HEK293 (cell line): ENCODE measurements around the gene KCNMB4.

Source experiments
- CTCF ChIA-PET: fragments of 350-600 bp; formaldehyde crosslinking; extraction: SDS; loops from one replicate; lab custom pipeline; 2021; ENCODE audit warnings: antibody characterized with exemption; lab: Yijun Ruan, JAX
- POLR2A ChIA-PET: fragments of 300-600 bp; formaldehyde crosslinking; extraction: SDS; loops from one replicate; lab custom pipeline; 2020; ENCODE audit warnings: antibody characterized with exemption, inconsistent platforms; lab: Yijun Ruan, JAX
- H3K27ac ChIP-seq: fragments of 200-500 bp; sonication (Bioruptor generic); 2 replicates; pipeline ENCODE4 v1.5.1; 2014; ENCODE audit warnings: low read depth, low read length, control low read depth, inconsistent platforms; ENCODE audit errors: extremely low read depth
- H3K36me3 ChIP-seq, 2 experiments: fragments of 200-500 bp in 1 of 2; sonication (Bioruptor generic) in 1 of 2; 1 replicate in 1 of 2; 2 replicates in 1 of 2; pipeline ENCODE4 v1.5.1; 2014 to 2017; ENCODE audit warnings: inconsistent platforms in 2 of 2, low read length in 2 of 2; ENCODE audit not compliant: control insufficient read depth in 2 of 2, insufficient read depth in 1 of 2
- H3K4me1 ChIP-seq: fragments of 200-500 bp; sonication (Bioruptor generic); 2 replicates; pipeline ENCODE4 v1.5.1; 2014; ENCODE audit warnings: mild to moderate bottlenecking, low read length, inconsistent platforms; ENCODE audit not compliant: control insufficient read depth, insufficient read depth
- H3K4me3 ChIP-seq: 2 replicates; pipeline ENCODE4 v1.5.1; 2011; ENCODE audit warnings: low read depth, mild to moderate bottlenecking, control low read depth, low read length, moderate library complexity
- H3K9me3 ChIP-seq: fragments of 200-500 bp; sonication (Bioruptor generic); 2 replicates; pipeline ENCODE4 v1.5.1; 2014; ENCODE audit warnings: low read depth, low read length, inconsistent platforms; ENCODE audit not compliant: control insufficient read depth, insufficient read depth
- GFI1B ChIP-seq: fragments of 450-650 bp; formaldehyde crosslinking; IDR thresholded peaks from 2 replicates; pipeline ENCODE4 v1.5.1; 2016; ENCODE audit warnings: missing biosample characterization, missing genetic modification characterization
- GLI2 ChIP-seq: fragments of 450-650 bp; formaldehyde crosslinking; IDR thresholded peaks from 2 replicates; pipeline ENCODE4; 2017; ENCODE audit warnings: missing biosample characterization, missing genetic modification characterization, low read depth, borderline replicate concordance
- PBX3 ChIP-seq: sonication (generic); formaldehyde crosslinking; IDR thresholded peaks from 2 replicates; pipeline ENCODE4 v1.8.1; 2022; ENCODE audit warnings: mild to moderate bottlenecking, moderate library complexity, missing genetic modification reagents
- TRIM28 ChIP-seq: IDR thresholded peaks from 2 replicates; pipeline ENCODE4 v1.6.1; 2011; ENCODE audit warnings: low read length, control low read depth, borderline replicate concordance
- ZBTB11 ChIP-seq: fragments of 450-650 bp; formaldehyde crosslinking; conservative IDR thresholded peaks from 2 replicates; pipeline ENCODE4 v1.5.1; 2016; ENCODE audit warnings: low read depth, missing biosample characterization, missing genetic modification characterization
- ZFP69B ChIP-seq: fragments of 450-650 bp; formaldehyde crosslinking; IDR thresholded peaks from 2 replicates; pipeline ENCODE4 v1.5.1; 2016; ENCODE audit warnings: missing biosample characterization, missing genetic modification characterization
- ZNF155 ChIP-seq: fragments of 450-650 bp; formaldehyde crosslinking; IDR thresholded peaks from 2 replicates; pipeline ENCODE4 v1.5.1; 2016; ENCODE audit warnings: missing biosample characterization, missing genetic modification characterization
- ZNF223 ChIP-seq: fragments of 450-650 bp; formaldehyde crosslinking; IDR thresholded peaks from 2 replicates; pipeline ENCODE4 v1.5.1; 2016; ENCODE audit warnings: missing biosample characterization, missing genetic modification characterization
- ZNF248 ChIP-seq: fragments of 450-650 bp; formaldehyde crosslinking; IDR thresholded peaks from 2 replicates; pipeline ENCODE4 v1.5.1; 2017; ENCODE audit warnings: missing biosample characterization, missing genetic modification characterization
- ZNF366 ChIP-seq: fragments of 450-650 bp; formaldehyde crosslinking; conservative IDR thresholded peaks from 2 replicates; pipeline ENCODE4 v1.5.1; 2016; ENCODE audit warnings: missing biosample characterization, missing genetic modification characterization
- ZNF610 ChIP-seq: fragments of 450-650 bp; formaldehyde crosslinking; IDR thresholded peaks from 2 replicates; pipeline ENCODE4 v1.5.1; 2016; ENCODE audit warnings: missing biosample characterization, missing genetic modification characterization, borderline replicate concordance
- ZNF76 ChIP-seq: fragments of 450-650 bp; formaldehyde crosslinking; IDR thresholded peaks from 2 replicates; pipeline ENCODE4; 2016; ENCODE audit warnings: low read depth, missing biosample characterization, missing genetic modification characterization, borderline replicate concordance
- ZNF792 ChIP-seq: fragments of 450-650 bp; formaldehyde crosslinking; IDR thresholded peaks from 2 replicates; pipeline ENCODE4 v1.5.1; 2016; ENCODE audit warnings: missing biosample characterization, missing genetic modification characterization
- ZSCAN18 ChIP-seq: fragments of 450-650 bp; formaldehyde crosslinking; IDR thresholded peaks from 2 replicates; pipeline ENCODE4 v1.5.1; 2016; ENCODE audit warnings: missing biosample characterization, missing genetic modification characterization
- TF ChIP-seq, protein P1 (sequence below): fragments of 450-650 bp; formaldehyde crosslinking; IDR thresholded peaks from 2 replicates; pipeline ENCODE4 v1.5.1; 2016; ENCODE audit warnings: missing biosample characterization, missing genetic modification characterization, borderline replicate concordance

KCNMB4 gene

DNA sequence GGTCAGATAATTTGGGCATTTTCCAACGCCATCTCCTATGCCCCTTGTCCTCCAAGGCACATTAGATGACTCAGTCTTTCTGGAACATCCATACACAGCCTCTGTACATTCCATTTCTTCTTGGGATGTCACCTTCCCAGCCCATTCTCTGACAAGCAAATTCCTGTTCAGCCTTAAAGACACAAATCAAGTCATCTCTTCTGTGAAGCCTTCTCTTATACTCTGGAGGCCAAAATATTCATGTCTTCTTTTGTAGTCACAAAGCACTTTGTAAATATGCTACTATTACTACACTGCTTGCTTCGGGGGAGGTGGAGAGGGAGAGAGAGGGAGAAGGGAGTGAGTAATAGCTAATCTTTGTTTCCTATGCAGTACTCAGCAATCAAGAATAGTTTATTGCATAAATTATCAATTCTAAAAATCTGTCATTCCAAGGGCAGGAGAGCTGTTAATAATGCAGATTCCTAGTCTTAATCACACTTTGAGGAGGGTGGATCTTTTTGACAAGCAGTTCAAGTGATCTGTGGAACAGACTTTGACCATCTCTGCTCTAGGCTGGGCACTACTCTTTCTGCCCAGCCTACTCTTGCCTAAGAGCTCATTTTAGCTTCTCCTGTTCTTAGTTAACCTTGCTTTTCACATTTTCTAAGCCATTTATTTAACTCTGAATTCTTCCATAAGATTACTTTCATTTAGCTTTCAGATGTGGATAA is 27.9 kb downstream of the KCNMB4 start:
- CTCF ChIA-PET = interaction anchor here (0.8 kb wide), 1 partner anchor 18 kb away, joined by 3 read pairs; no protein-coding TSS in a partner anchor
- Histone ChIP-seq H3K36me3 (no peaks in the 10 kb centered on the region), H3K4me3 (no peak overlapping the region), H3K9me3 (no peaks in the 10 kb centered on the region), H3K27ac (no peak overlapping the region), H3K4me1 (no peaks in the 10 kb centered on the region)
- TF ChIP-seq ZNF76 (tag by site-specific recombination) (no peak), ZBTB11 (tag by site-specific recombination) (no peak), ZNF610 (tag by site-specific recombination) (no peak), PBX3 (CRISPR knock-in tag) (no peak), ZSCAN18 (tag by site-specific recombination) (no peak), GLI2 (no peak), ZFP69B (tag by site-specific recombination) (no peak), ZNF366 (no peak), ZNF223 (tag by site-specific recombination) (no peak), GFI1B (tag by site-specific recombination) (no peak), TRIM28 (no peak), ZNF792 (tag by site-specific recombination) (no peak), ZNF248 (tag by site-specific recombination) (no peak), ZNF155 (tag by site-specific recombination) (no peak)
- TF ChIP-seq, protein P1, sequence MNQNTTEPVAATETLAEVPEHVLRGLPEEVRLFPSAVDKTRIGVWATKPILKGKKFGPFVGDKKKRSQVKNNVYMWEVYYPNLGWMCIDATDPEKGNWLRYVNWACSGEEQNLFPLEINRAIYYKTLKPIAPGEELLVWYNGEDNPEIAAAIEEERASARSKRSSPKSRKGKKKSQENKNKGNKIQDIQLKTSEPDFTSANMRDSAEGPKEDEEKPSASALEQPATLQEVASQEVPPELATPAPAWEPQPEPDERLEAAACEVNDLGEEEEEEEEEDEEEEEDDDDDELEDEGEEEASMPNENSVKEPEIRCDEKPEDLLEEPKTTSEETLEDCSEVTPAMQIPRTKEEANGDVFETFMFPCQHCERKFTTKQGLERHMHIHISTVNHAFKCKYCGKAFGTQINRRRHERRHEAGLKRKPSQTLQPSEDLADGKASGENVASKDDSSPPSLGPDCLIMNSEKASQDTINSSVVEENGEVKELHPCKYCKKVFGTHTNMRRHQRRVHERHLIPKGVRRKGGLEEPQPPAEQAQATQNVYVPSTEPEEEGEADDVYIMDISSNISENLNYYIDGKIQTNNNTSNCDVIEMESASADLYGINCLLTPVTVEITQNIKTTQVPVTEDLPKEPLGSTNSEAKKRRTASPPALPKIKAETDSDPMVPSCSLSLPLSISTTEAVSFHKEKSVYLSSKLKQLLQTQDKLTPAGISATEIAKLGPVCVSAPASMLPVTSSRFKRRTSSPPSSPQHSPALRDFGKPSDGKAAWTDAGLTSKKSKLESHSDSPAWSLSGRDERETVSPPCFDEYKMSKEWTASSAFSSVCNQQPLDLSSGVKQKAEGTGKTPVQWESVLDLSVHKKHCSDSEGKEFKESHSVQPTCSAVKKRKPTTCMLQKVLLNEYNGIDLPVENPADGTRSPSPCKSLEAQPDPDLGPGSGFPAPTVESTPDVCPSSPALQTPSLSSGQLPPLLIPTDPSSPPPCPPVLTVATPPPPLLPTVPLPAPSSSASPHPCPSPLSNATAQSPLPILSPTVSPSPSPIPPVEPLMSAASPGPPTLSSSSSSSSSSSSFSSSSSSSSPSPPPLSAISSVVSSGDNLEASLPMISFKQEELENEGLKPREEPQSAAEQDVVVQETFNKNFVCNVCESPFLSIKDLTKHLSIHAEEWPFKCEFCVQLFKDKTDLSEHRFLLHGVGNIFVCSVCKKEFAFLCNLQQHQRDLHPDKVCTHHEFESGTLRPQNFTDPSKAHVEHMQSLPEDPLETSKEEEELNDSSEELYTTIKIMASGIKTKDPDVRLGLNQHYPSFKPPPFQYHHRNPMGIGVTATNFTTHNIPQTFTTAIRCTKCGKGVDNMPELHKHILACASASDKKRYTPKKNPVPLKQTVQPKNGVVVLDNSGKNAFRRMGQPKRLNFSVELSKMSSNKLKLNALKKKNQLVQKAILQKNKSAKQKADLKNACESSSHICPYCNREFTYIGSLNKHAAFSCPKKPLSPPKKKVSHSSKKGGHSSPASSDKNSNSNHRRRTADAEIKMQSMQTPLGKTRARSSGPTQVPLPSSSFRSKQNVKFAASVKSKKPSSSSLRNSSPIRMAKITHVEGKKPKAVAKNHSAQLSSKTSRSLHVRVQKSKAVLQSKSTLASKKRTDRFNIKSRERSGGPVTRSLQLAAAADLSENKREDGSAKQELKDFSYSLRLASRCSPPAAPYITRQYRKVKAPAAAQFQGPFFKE (tag by site-specific recombination) = no peak
- POLR2A ChIA-PET = no interaction called here
